Glutamatergic neuron (in vitro differentiated cells): ENCODE results near the gene GSTO2. TPM values are rescaled to one million over a fixed set of nuclear protein-coding genes. Genes with fewer than 3 reads are reported as not detected.

ENCODE experiments used
- DNase-seq: peaks from one replicate; pipeline ENCODE4 v3.0.0; 2022
- H3K27ac Mint-ChIP-seq: one replicate; pipeline ENCODE4 v1.8.0; 2020; ENCODE audit warnings: mild to moderate bottlenecking, mixed read lengths, inconsistent platforms; ENCODE audit not compliant: unreplicated experiment
- H3K27me3 Mint-ChIP-seq: one replicate; pipeline ENCODE4 v1.8.0; 2020; ENCODE audit warnings: mild to moderate bottlenecking, moderate library complexity, mixed read lengths, inconsistent platforms; ENCODE audit not compliant: unreplicated experiment
- H3K36me3 Mint-ChIP-seq: one replicate; pipeline ENCODE4 v1.8.0; 2020; ENCODE audit warnings: mild to moderate bottlenecking, mixed read lengths, inconsistent platforms; ENCODE audit not compliant: unreplicated experiment
- H3K4me1 Mint-ChIP-seq: one replicate; pipeline ENCODE4 v1.8.0; 2020; ENCODE audit warnings: mild to moderate bottlenecking, low read depth, mixed read lengths, inconsistent platforms; ENCODE audit not compliant: unreplicated experiment
- H3K4me3 Mint-ChIP-seq: one replicate; pipeline ENCODE4 v1.8.0; 2020; ENCODE audit warnings: mild to moderate bottlenecking, mixed read lengths, inconsistent platforms; ENCODE audit not compliant: unreplicated experiment
- H3K9me3 Mint-ChIP-seq: one replicate; pipeline ENCODE4 v1.8.0; 2020; ENCODE audit warnings: mild to moderate bottlenecking, moderate library complexity, mixed read lengths, inconsistent platforms; ENCODE audit not compliant: unreplicated experiment
- CTCF ChIP-seq: fragments of 200-600 bp; sonication (generic); IDR thresholded peaks from one replicate; pipeline ENCODE4 v1.5.0; 2021; ENCODE audit not compliant: partially characterized antibody, unreplicated experiment
- total RNA-seq: library from RNA; stranded (reverse); fragmentation: NEBNext Ultra II Directional; extraction: Animal tissue kit (Norgen Biotek cat#: 25700); gene quantifications from one replicate; pipeline ENCODE4 v1.2.1, GENCODE V29; 2021; ENCODE audit not compliant: unreplicated experiment

The GSTO2 gene
- total RNA-seq, 1 donor from 2014 or later = 2.0 TPM

GRCh38 chr10:104344219-104344618 lies 75.2 kb downstream of the GSTO2 start:
- peaks cover 2% of the 10 kb centered on the region for H3K27me3 Mint-ChIP-seq
- no peak overlapping the region for H3K4me3 Mint-ChIP-seq
- no peaks in the 10 kb centered on the region for H3K36me3 Mint-ChIP-seq
- H3K9me3 Mint-ChIP-seq = no peaks in the 10 kb centered on the region
- H3K27ac Mint-ChIP-seq = no peak overlapping the region
- H3K4me1 Mint-ChIP-seq = peaks cover 13% of the 10 kb centered on the region
- no peak for TF ChIP-seq CTCF
- no peak for DNase-seq

DNA sequence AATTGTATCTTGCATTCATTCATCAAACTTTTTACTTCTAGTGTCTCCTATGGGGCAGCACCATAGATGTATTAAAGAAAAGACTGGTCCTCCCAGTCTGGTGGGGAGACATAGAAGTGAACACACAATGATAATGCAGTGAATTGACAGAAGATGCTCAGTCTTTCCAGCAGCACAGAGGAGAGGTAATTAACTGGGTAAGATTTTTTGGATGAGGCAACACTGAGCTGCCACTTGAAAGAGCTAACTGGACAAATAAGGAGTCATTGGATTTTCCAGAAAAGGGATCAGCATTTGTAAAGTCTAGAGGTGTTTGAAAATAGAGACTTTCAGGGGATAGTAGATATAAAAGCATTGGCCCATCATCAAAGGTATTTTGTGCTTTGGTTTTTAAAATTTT lies 76.5 kb downstream of the GSTO2 start:
- Mint-ChIP-seq H3K4me1 (peaks cover 9% of the 10 kb centered on the region), H3K36me3 (no peaks in the 10 kb centered on the region), H3K27me3 (no peaks in the 10 kb centered on the region), H3K4me3 (no peak overlapping the region), H3K9me3 (no peaks in the 10 kb centered on the region), H3K27ac (no peak overlapping the region)
- no peak for TF ChIP-seq CTCF
- no peak for DNase-seq

DNA sequence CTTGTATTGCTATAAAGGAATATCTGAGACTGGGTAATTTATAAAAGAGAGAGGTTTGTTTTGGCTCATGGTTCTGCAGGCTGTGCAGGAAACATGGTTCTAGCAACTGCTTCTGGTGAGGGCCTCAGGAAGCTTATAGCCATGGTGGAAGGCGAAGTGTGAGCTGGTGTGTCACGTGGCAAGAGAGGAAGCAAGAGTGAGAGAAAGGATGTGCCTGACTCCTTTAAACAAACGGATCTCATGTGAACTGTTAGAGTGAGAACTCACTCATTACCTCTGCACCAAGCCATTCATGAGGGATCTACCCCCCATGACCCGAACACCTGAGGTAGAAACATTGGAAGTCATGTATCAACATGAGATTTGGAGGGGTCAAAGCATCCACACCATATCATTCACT lies 77.0 kb downstream of the GSTO2 start:
- Mint-ChIP-seq H3K4me3 (no peak overlapping the region), H3K27ac (no peak overlapping the region), H3K36me3 (no peaks in the 10 kb centered on the region), H3K9me3 (no peaks in the 10 kb centered on the region), H3K4me1 (peaks cover 9% of the 10 kb centered on the region), H3K27me3 (no peaks in the 10 kb centered on the region)
- no peak for DNase-seq
- no peak for TF ChIP-seq CTCF

GRCh38 chr10:104347295-104348045 lies 78.5 kb downstream of the GSTO2 start:
- Mint-ChIP-seq H3K9me3 (no peaks in the 10 kb centered on the region), H3K27me3 (no peaks in the 10 kb centered on the region), H3K4me3 (no peak overlapping the region), H3K36me3 (no peaks in the 10 kb centered on the region), H3K27ac (no peak overlapping the region), H3K4me1 (peaks cover 11% of the 10 kb centered on the region)
- no peak for TF ChIP-seq CTCF
- DNase-seq = no peak

- no peak for DNase-seq
- Mint-ChIP-seq H3K36me3 (no peaks in the 10 kb centered on the region), H3K27me3 (no peaks in the 10 kb centered on the region), H3K4me1 (peaks cover 13% of the 10 kb centered on the region), H3K9me3 (no peaks in the 10 kb centered on the region), H3K27ac (no peak overlapping the region), H3K4me3 (no peak overlapping the region)
- no peak for TF ChIP-seq CTCF
Observed at GRCh38 chr10:104348601-104349000, 79.6 kb downstream of the GSTO2 start.
